CD4-positive, alpha-beta T cell treated with Interleukin-12 subunit alpha and Interleukin-12 subunit beta, for 1 hour (primary cell): Measurements from ENCODE around the gene ATF5.

Source experiments
- DNase-seq: peaks from one replicate; pipeline ENCODE4 v3.0.0-alpha.2; 2020

The ATF5 gene

DNA sequence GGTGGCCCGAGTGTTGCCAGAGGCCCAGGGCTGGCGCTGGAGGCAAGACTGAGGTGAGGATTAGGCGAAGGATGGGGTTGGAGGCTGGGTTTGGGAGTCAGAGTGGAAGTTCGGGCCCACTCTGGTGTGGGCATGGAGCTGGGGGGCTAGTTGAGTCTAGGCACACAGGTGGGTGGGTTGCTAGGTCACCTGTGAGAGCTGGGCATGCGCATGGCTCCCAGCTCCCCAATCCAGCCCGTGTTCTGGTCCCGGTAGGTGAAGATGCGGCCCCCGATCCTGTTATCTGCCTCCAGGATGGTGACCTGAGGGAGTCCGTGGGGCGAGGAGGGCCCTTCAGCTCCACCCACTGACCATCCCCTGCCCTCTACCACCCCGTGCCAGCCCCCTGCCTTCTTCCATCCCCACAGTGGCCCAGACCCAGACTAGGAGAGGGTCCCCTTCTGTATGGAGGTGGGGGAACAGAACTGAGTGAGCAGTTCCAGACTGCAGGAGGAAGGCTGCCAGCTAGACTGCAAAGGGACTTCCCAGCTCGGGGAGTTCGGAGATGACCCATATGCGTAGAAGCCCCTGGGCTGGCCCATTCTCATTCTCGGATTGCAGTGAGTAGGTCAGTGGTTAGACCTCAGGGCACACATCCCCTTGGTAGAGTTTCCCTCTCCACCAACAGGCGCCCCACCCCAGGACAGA lies 34.0 kb upstream of the ATF5 start:
- DNase-seq: peak; percentile 63

- DNase-seq: no peak
Observed at GRCh38 chr19:49895566-49896297, 33.3 kb upstream of the ATF5 start.

GRCh38 chr19:49896863-49897621 lies 32.0 kb upstream of the ATF5 start, which contains the start of gene IL4I1:
IL4I1 (minus strand) TSS chr19:49896887; CDS start chr19:49896160, 727 bp downstream.
- peak; percentile 89 for DNase-seq

- no peak for DNase-seq
Observed at GRCh38 chr19:49904136-49904535, 24.9 kb upstream of the ATF5 start.

DNA sequence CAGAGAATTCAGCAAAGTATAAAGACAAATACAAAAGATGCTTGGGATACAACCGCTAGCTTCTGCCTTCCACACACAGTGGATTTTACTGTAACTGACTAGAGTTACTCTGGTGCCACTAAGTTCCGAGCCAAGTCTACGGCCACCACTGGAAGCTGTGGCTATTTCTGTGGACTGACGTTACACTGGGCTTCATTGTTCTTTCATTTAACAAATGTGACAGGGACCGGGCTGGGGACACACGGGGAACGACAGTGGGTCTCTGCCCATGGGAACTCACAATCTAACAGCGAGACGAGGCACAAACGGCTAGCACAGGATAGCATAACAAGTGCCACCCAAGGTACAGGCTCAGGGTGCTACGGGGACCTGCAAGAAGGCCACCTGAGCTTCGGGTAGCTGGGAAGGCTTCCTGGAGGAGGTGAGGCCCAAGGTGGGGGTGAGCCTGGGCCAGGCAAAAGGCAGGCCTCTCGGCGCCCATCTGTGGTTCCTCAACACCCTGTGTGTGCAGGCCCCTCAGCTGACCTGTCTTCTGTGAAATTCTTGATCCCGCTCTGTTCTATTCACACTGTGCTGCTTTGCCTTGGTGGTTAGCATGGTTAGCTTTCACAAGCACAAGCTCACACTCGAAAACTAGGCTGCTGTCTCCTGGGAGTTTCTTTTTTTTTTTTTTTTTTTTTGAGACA lies 22.0 kb upstream of the ATF5 start:
- no peak for DNase-seq

- no peak for DNase-seq
Observed at GRCh38 chr19:49907745-49908446, 21.1 kb upstream of the ATF5 start.

GRCh38 chr19:49908480-49909420 lies 20.3 kb upstream of the ATF5 start:
- DNase-seq: no peak

DNA sequence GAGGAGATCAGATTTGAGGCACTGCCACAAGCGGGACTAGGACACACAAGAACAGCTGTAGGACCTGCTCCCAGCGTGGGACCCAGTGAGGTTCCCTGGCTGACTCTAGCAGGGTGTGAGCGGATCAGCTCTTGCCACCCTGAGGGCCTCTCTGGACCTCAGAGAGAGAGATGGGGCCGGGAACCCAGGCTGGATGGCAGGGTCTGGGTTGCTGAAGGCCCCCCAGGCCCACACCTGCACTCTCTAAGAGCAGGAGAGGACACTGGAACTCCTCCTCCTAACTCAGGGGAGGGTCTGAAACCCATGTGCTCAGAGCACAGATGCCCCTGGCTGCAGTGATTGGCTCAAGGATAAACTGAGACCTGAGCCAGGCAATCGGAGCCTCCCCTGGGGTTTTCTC lies 18.8 kb upstream of the ATF5 start:
- no peak for DNase-seq

- DNase-seq: peak; percentile 50
Observed at GRCh38 chr19:49911381-49912145, 17.4 kb upstream of the ATF5 start.

- DNase-seq: no peak
Observed at GRCh38 chr19:49912965-49913685, 15.9 kb upstream of the ATF5 start.

GRCh38 chr19:49913720-49914119 lies 15.3 kb upstream of the ATF5 start:
- DNase-seq: no peak

DNA sequence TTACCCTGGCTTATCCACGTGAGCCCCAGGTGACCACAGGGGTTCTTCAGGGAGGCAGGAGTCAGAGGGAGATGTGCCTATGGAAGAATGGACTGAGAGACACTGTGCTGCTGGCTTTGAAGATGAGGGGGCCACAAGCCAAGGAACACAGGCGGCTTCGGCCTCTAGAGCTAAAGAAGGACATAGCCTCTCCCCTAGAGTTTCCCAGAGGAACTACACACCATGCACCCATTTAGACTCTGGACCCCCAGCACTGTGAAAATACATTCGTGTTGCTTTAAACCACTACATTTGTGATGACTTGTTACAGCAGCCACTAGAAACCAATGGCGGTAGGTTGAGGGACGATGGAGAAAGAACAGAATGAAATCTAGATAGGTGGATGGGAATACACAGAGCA lies 13.7 kb upstream of the ATF5 start:
- DNase-seq: no peak

DNA sequence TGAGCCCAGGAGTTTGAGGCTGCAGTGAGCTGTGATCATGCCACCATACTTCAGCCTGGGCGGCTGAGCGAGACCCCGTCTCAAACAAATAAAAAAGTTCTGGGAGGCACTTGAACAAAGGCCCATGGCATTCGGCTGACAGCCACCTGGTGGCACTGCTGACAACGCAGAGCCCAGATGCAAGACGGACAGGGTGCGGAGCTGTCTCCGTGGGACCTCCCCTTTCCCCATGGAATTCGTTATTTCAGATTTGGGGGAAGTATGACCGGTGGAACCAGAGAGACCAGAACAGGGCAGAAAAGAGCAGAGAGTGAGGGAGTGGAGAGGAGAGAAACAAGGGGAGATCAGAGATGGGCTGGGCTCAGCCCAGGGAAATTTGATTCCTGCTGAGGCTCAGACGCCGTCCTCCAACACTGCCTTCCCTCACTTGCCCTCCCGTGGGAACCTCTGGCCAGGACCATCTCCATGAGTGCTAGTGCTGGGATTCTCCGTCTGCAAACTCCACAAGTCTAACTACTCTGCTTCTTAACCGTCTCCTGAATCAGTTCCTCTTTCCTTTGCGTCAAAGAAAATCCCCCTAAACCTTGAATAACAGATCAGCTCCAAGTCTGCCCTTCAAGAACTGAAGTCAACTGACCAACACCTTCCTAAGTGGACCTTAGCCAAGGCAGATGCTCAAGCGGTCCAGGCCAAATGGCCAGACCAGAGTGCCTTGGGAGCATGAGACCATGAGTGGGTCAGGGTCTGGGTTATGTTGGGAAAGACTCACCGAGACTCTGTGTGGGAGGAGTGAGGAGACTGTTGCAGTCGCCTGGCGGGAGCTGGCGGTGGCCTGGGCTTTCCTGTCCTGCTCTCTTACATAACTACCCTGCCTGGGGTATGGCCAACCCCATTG lies 11.9 kb upstream of the ATF5 start:
- DNase-seq: no peak

DNA sequence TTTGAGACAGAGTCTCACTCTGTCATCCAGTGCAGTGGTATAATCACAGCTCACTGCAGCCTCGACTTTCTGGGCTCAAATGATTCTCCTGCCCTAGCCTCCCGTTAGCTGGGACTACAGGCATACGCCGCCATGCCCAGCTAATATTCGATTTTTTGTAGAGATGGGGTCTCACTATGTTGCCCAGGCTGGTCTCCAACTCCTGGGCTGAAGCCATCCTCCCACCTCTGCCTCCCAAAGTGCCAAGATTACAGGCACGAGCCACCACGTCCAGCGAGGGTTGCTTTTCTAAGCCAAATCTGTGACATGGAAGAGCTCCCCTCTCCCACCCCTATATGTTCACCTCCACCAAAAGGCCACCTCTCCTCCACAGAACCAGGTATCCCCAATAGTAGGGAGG lies 10.9 kb upstream of the ATF5 start:
- DNase-seq: no peak

DNA sequence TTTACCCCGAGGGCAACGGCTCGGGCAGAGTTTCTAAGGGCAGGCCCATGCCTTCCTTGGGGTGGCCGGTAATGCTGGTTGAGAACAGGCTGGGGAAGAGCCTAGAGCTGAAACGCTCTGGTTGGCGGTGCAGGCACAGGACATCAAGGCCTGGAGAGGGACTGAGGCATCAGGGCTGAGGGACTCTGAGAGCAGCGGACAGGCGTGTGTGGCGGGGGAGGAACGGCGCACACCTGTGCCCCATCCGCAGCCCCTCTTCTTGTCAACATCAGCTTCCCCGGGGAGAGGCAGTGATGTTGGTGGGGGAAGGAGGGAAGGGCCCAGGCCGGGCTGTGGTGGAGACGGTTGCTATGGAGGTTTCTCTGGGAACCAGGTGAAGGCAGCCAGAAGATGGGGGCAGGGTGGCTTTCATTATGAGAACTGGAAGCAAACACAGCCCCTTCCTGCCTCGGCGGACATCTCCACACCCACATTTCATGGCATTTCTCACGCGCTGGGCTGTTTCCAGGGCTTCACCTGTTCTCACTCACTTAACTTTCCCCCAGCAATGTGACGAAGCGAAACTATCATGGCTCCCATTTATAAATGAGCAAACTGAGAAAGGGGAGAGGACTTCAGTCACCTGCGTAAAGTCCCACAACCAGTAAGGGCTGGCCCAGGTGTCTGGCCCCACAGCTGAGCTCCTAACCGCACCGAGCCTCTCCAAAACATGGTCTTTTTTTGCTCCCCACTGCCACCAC lies 8.2 kb upstream of the ATF5 start:
- DNase-seq: no peak

GRCh38 chr19:49921871-49922795 lies 6.9 kb upstream of the ATF5 start:
- no peak for DNase-seq
